Hippocampal formation (tissue), 2 donors: ENCODE data around the gene TMCO1.
"Not testable (repeated sequence)": the region's sequence is repeated elsewhere in the genome, so short reads cannot be mapped to it uniquely, and the experiment has no call there.

Source experiments
- DNase-seq, 2 donors: peaks; one replicate each; lab custom pipeline; 2025; lab: John Stamatoyannopoulos, UW

TMCO1 gene

GRCh38 chr1:165686971-165687433, 81.7 kb downstream of the TMCO1 start:
- DNase-seq, result no peak

GRCh38 chr1:165686121-165686970, 82.3 kb downstream of the TMCO1 start:
- DNase-seq, result no peak

DNA sequence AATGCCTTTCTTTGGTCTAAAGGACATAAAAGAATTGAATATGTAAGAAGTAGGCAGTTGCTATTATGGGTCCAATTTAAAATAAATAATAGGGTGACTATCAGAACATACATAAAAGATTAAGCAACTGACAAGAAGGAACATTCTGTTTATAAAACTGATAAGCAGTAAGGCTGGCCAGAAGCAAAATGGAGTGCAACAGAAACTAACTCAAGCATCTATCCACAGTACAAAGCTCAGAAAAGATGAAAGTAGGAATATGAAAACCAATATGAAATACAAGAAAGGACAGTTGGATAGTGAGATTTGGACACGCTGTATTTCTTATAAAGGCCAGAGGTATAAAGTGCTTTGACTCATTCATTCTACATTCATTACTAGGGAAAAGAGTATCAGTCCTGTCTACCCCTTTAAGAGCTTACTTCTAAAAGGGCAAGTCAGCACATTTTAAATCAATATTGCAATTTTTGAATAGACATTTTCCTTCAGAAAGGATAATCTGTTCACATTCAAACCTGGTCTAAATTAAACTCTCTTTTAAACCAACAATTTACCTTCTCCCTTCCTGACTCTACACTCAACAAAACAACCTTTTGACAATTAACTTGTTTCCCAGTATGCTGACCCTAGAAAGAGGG, 84.7 kb downstream of the TMCO1 start:
- DNase-seq, result no peak

- DNase-seq, result not testable (repeated sequence)
These were observed 87.9 kb downstream of the TMCO1 start for GRCh38 chr1:165680773-165681172.

DNA sequence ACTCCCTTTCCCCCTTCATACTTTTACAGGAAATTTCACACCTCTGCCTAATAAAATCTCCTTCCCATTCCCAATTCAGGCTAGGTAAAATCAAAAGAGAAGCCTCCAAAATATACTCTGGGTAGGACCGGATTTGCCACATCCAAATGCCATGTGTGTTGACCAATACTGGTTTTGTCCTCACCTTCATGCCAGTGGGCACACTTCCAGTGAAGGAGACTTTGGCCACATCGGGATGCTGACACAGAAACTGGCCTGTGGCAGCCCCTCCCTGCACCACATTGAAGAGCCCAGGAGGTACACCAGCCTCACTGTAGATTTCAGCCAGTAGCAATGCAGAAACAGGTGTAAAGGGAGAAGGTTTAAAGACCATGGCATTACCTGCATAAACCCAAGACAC, 88.4 kb downstream of the TMCO1 start:
- DNase-seq, result no peak

DNA sequence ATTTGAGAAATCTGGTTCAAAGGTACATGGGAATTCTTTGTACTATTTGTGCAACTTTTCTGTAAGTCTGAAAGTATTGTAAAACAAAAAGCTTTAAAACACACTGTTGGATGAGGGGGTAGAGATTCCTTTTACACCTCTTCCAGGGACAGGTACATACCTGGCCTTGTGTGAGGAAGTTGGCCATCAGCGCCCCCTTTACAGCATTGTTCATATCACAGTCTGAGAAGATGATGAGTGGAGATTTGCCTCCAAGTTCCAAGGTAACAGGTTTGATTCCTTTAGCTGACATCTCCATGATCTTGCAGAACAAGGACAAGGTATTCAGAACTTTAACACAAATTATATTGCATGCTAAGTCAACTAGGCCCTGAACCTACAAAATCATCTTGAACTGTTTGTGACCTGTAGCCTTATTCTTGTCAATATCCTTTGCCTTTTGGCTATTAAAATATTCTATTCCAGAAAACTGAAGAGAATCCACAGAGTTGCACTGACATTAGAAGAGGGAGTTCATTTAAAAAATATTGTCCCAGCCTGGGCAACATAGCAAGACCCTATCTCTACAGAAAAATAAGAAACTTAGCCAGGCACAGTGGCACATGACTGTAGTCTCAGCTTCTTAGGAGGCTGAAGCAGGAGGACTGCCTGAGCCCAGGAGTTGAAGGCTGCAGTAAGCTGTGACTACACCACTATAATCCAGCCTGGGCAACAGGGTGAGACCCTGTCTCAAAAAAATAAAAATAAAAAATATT, 89.2 kb downstream of the TMCO1 start:
- DNase-seq, result no peak

DNA sequence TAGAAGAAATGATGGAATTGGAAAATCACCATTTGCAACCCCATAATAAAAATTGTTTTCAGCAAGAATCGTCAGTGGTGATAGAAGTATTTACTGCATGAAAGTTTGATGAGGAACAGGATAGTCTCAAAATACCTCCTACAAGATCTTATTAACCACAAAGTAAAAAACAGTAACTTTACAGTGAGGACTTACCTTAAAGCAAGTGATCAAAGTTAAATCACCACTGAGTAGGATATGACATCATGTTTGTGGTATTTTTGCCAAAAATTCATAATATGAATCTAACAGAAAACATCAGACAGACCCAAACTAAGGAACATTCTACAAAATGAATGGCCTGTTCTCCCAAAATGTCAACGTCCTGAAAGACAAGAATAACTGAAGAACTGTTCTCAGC, 90.2 kb downstream of the TMCO1 start:
- DNase-seq, result no peak
